Astrocyte of the cerebellum (primary cell): ENCODE measurements around the gene RBM28.
A peak's percentile ranks its signal among the peaks of the same experiment; 100 is the strongest.

ENCODE experiments used
- DNase-seq: peaks from one replicate; pipeline ENCODE4 v3.0.0-alpha.2; 2011; ENCODE audit warnings: low read depth
- H3K4me3 ChIP-seq: 2 replicates; pipeline ENCODE4 v1.5.1; 2011; ENCODE audit warnings: mild to moderate bottlenecking, low read depth, low read length, moderate library complexity
- in situ Hi-C: cut with HindIII; loops from 2 replicates; pipeline ENCODE4 v1.10.0; 2017; ENCODE audit warnings: low sequenced_read_pairs
- TF ChIP-seq, protein P1 (sequence below): IDR thresholded peaks from 2 replicates; pipeline ENCODE4 v1.5.1; 2012; ENCODE audit warnings: low read length, low read depth, moderate library complexity, mild to moderate bottlenecking; ENCODE audit errors: missing control alignments

The RBM28 gene

DNA sequence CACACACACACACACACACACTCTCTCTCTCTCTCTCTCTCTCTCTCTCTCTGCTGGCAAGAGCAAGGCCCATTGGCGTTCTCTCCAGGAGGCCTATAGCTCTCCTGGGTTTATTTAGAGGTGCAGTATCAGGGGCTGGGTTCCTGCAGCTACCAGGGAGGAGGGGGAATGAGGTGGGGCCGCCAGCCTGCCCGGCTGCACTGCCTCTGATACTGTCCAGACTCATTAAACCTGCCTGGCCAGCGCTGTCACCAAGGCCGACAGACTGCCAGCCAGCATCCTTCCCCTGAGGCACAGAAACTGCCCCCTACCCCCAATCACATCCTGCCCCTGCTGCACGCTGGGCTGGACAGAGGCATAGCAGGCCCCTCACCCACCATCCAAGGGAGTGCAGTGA lies 13.5 kb upstream of the RBM28 start:
- TF ChIP-seq, protein P1, sequence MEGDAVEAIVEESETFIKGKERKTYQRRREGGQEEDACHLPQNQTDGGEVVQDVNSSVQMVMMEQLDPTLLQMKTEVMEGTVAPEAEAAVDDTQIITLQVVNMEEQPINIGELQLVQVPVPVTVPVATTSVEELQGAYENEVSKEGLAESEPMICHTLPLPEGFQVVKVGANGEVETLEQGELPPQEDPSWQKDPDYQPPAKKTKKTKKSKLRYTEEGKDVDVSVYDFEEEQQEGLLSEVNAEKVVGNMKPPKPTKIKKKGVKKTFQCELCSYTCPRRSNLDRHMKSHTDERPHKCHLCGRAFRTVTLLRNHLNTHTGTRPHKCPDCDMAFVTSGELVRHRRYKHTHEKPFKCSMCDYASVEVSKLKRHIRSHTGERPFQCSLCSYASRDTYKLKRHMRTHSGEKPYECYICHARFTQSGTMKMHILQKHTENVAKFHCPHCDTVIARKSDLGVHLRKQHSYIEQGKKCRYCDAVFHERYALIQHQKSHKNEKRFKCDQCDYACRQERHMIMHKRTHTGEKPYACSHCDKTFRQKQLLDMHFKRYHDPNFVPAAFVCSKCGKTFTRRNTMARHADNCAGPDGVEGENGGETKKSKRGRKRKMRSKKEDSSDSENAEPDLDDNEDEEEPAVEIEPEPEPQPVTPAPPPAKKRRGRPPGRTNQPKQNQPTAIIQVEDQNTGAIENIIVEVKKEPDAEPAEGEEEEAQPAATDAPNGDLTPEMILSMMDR, result no peak
- no peak for DNase-seq
- H3K4me3 ChIP-seq, result no peak overlapping the region
- in situ Hi-C loops, result no loop called here

GRCh38 chr7:128356546-128357216 lies 13.0 kb upstream of the RBM28 start:
- TF ChIP-seq, protein P1, result no peak
- in situ Hi-C loops, result no loop called here
- no peak overlapping the region for H3K4me3 ChIP-seq
- no peak for DNase-seq

- no peak overlapping the region for H3K4me3 ChIP-seq
- in situ Hi-C loops, result no loop called here
- TF ChIP-seq, protein P1, result no peak
- DNase-seq, result no peak
These were observed 9.9 kb upstream of the RBM28 start for GRCh38 chr7:128353610-128354009.

DNA sequence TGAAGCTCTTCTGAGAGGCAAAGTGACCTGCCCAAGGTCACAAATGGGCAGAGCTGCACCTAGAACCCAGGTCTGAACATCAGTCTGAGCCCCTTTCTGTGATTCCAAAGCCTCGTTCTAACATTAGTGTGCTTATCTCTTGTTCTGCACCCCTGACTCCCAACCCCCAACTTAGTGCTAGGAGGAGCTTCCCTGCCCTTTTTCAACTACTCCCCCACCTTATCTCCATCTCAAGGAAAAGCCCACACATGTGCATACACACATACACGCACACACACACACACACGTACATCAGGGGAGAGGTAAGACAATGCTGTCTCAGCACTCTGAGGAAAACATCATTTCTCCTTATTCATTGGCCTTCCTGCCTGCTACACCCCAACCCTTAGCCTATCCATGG lies 9.5 kb upstream of the RBM28 start:
- no peak overlapping the region for H3K4me3 ChIP-seq
- TF ChIP-seq, protein P1, result no peak
- in situ Hi-C loops, result no loop called here
- DNase-seq, result no peak

DNA sequence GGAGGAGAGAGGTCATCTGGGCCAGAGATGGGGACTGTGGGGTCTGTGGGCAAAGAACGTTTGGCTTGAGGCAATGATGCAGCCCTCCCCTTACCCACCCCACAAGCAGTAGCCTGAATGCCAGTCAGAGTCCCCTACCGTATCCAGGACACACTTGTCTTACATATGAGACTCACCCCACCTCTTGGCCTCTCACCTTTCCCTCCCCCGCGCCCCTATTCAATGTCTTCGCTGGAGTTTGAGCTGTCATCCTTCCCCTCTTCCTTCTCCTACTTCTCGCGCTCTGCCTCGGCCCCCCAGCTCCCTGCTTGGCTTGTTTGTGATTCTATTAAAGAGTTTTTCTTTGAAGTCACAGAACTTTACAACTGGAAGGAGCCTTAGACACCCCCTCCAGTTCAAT lies 8.9 kb upstream of the RBM28 start:
- TF ChIP-seq, protein P1, result no peak
- no peak for DNase-seq
- in situ Hi-C loops, result no loop called here
- no peak overlapping the region for H3K4me3 ChIP-seq

- TF ChIP-seq, protein P1, result peak; percentile 48
- in situ Hi-C loops, result no loop called here
- no peak for DNase-seq
- no peak overlapping the region for H3K4me3 ChIP-seq
These were observed 8.4 kb upstream of the RBM28 start for GRCh38 chr7:128352153-128352537.
